Mesendoderm (in vitro differentiated cells): Measurements from ENCODE around the gene LUC7L.

ENCODE experiments used
- DNase-seq: peaks from one replicate; pipeline ENCODE4 v3.0.0; 2013
- H2AK5ac ChIP-seq: 2 replicates; pipeline ENCODE4 v1.6.1; 2013; ENCODE audit warnings: low read length, inconsistent platforms
- H2BK120ac ChIP-seq: 2 replicates; pipeline ENCODE4 v1.6.1; 2013; ENCODE audit warnings: low read depth, mild to moderate bottlenecking, low read length, moderate library complexity, mixed read lengths
- H2BK15ac ChIP-seq: replicated peaks from 2 replicates; pipeline ENCODE4 v1.6.1; 2013; ENCODE audit warnings: low read depth, mild to moderate bottlenecking, moderate library complexity
- H2BK5ac ChIP-seq: 2 replicates; pipeline ENCODE4 v1.6.1; 2013; ENCODE audit warnings: low read length, inconsistent platforms
- H3K18ac ChIP-seq: 2 replicates; pipeline ENCODE4 v1.6.1; 2013; ENCODE audit warnings: mild to moderate bottlenecking, low read length, mixed read lengths
- H3K23ac ChIP-seq: one replicate; pipeline ENCODE4 v1.6.1; 2013; ENCODE audit warnings: low read length
- H3K27ac ChIP-seq: 2 replicates; pipeline ENCODE4 v1.5.1; 2013; ENCODE audit warnings: low read depth, mild to moderate bottlenecking, inconsistent platforms, low read length, moderate library complexity
- H3K27me3 ChIP-seq: 2 replicates; pipeline ENCODE4 v1.6.1; 2013; ENCODE audit warnings: low read length, control low read depth, mild to moderate bottlenecking, inconsistent platforms; ENCODE audit not compliant: insufficient read depth, poor library complexity
- H3K36me3 ChIP-seq: 2 replicates; pipeline ENCODE4 v1.6.1; 2013; ENCODE audit warnings: low read length, inconsistent platforms; ENCODE audit not compliant: control insufficient read depth, insufficient read depth
- H3K4ac ChIP-seq: one replicate; pipeline ENCODE4 v1.6.1; 2013; ENCODE audit warnings: low read depth, mild to moderate bottlenecking, low read length, moderate library complexity
- H3K4me1 ChIP-seq: 2 replicates; pipeline ENCODE4 v1.6.1; 2013; ENCODE audit warnings: low read depth, low read length, inconsistent platforms; ENCODE audit not compliant: control insufficient read depth
- H3K4me2 ChIP-seq: 2 replicates; pipeline ENCODE4 v1.6.1; 2013; ENCODE audit warnings: low read length
- H3K4me3 ChIP-seq: 2 replicates; pipeline ENCODE4 v1.5.1; 2013; ENCODE audit warnings: mild to moderate bottlenecking, low read length
- H3K56ac ChIP-seq: one replicate; pipeline ENCODE4 v1.6.1; 2013; ENCODE audit warnings: low read length
- H3K79me1 ChIP-seq: 2 replicates; pipeline ENCODE4 v1.6.1; 2013; ENCODE audit warnings: low read length, inconsistent platforms
- H3K79me2 ChIP-seq: 2 replicates; pipeline ENCODE4 v1.6.1; 2013; ENCODE audit warnings: mild to moderate bottlenecking, low read length; ENCODE audit not compliant: control insufficient read depth, insufficient read depth
- H3K9ac ChIP-seq: 2 replicates; pipeline ENCODE4 v1.6.1; 2013; ENCODE audit warnings: low read length, inconsistent platforms
- H4K5ac ChIP-seq: one replicate; pipeline ENCODE4 v1.6.1; 2013; ENCODE audit warnings: low read length
- H4K8ac ChIP-seq: one replicate; pipeline ENCODE4 v1.6.1; 2013; ENCODE audit warnings: low read depth, mild to moderate bottlenecking, control low read depth, low read length, moderate library complexity
- WGBS: extraction: QIAGEN DNeasy Blood & Tissue Kit; methylation state at CpG from one replicate; pipeline ENCODE4 v1.1.7; 2013; ENCODE audit warnings: low lambda C conversion rate, missing lambda C conversion rate; ENCODE audit not compliant: insufficient coverage; ENCODE audit errors: extremely low coverage; 5-methylcytosine and 5-hydroxymethylcytosine counted together

LUC7L gene

DNA sequence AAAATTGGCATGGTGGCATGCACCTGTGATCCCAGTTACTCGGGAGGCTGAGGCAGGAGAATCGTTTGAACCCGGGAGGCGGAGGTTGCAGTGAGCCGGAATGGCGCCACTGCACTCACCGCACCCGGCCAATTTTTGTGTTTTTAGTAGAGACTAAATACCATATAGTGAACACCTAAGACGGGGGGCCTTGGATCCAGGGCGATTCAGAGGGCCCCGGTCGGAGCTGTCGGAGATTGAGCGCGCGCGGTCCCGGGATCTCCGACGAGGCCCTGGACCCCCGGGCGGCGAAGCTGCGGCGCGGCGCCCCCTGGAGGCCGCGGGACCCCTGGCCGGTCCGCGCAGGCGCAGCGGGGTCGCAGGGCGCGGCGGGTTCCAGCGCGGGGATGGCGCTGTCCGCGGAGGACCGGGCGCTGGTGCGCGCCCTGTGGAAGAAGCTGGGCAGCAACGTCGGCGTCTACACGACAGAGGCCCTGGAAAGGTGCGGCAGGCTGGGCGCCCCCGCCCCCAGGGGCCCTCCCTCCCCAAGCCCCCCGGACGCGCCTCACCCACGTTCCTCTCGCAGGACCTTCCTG lies 49.1 kb downstream of the LUC7L start, which contains the start of gene HBQ1:
HBQ1 (plus strand) TSS at position 359 of the 575 bp plus-strand sequence; CDS start at position 387, 28 bp downstream.
- Histone ChIP-seq H4K5ac (no peak within 1 kb of the TSS), H3K79me2 (no peaks in the 10 kb centered on the region), H3K27ac (no peak within 1 kb of the TSS), H3K23ac (peak within 1 kb of the TSS; percentile 45), H3K56ac (peak within 1 kb of the TSS; percentile 70), H3K4ac (no peak within 1 kb of the TSS), H2AK5ac (no peak within 1 kb of the TSS), H4K8ac (no peak within 1 kb of the TSS), H2BK120ac (no peak within 1 kb of the TSS), H2BK5ac (no peak within 1 kb of the TSS), H3K4me1 (no peaks in the 10 kb centered on the region), H3K4me3 (no peak within 1 kb of the TSS), H2BK15ac (no peak within 1 kb of the TSS), H3K27me3 (peaks cover 21% of the 10 kb centered on the region), H3K79me1 (no peaks in the 10 kb centered on the region), H3K4me2 (peak within 1 kb of the TSS; percentile 46), H3K9ac (peak within 1 kb of the TSS; percentile 54), H3K18ac (no peak within 1 kb of the TSS), H3K36me3 (peaks cover 3% of the 10 kb centered on the region)
- no CpG with 5 or more reads among the region's 59 CpGs for WGBS
- peak; percentile 36 for DNase-seq

DNA sequence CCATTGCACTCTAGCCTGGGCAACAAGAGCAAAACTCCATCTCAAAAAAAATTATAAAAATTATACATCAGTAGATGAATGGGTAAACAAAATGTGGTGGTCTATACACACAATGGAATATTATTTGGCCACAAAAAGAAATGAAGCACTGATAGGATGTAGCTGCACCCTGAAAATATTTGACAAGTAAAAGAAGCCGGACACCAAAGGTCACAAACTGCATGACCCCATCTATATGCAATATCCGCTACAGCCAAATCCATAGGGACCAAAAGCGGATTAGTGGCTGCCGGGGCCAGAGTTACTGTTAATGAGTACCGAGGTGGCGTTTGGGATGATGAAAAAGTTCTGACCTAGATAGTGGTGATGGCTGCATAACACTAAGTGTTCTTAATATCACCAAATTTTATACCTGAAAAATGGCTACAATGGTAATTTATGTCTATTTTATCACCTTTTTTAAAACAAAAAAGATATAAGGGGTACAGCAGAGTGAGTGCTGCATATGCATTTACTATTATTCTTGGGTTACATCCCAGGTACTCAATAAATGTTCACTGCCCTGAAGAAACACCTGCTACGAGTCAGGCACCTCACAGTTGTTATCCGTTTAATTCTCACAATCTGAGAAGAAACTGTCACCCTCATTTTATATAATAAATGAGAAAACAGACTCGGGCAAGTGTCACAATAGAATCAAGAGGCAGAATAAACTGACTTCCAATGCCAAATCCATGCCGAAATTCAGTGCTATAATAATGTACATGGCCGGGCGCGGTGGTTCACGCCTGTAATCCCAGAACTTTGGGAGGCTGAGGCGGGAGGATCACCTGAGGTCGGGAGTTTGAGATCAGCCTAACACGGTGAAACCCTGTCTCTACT lies 49.8 kb downstream of the LUC7L start:
- no peak overlapping the region for H2BK5ac ChIP-seq
- no CpG with 5 or more reads among the region's 17 CpGs for WGBS

DNA sequence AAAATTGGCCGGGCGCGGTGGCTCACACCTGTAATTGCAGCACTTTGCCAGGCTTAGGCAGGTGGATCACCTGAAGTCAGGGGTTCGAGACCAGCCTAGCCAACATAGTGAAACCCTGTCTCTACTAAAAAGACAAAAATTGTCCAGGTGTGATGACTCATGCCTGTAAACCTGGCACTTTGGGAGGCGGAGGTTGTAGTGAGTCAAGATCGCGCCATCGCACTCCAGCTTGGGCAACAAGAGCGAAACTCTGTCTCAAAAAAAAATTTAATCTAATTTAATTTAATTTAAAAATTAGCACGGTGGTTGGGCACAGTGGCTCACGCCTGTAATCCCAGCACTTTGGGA lies 50.6 kb downstream of the LUC7L start:
- WGBS, result no CpG with 5 or more reads among the region's 11 CpGs
- H3K23ac ChIP-seq, result no peak overlapping the region
- H3K4me2 ChIP-seq, result no peak overlapping the region
- no peaks in the 10 kb centered on the region for H3K4me1 ChIP-seq
- no peak overlapping the region for H3K56ac ChIP-seq
- DNase-seq, result no peak
- no peak overlapping the region for H3K4me3 ChIP-seq
- H3K18ac ChIP-seq, result no peak overlapping the region
- peaks cover 30% of the 10 kb centered on the region for H3K27me3 ChIP-seq
- H4K5ac ChIP-seq, result no peak overlapping the region
- H3K27ac ChIP-seq, result no peak overlapping the region
- no peak overlapping the region for H2BK5ac ChIP-seq
- no peaks in the 10 kb centered on the region for H3K79me1 ChIP-seq
- no peaks in the 10 kb centered on the region for H3K36me3 ChIP-seq
- no peak overlapping the region for H4K8ac ChIP-seq
- H3K9ac ChIP-seq, result no peak overlapping the region
- no peak overlapping the region for H3K4ac ChIP-seq
- no peak overlapping the region for H2AK5ac ChIP-seq
- no peak overlapping the region for H2BK15ac ChIP-seq
- no peak overlapping the region for H2BK120ac ChIP-seq
- H3K79me2 ChIP-seq, result no peaks in the 10 kb centered on the region

More for the DNA sequence above, 49.8 kb downstream of the LUC7L start:
- Histone ChIP-seq H3K79me1 (no peaks in the 10 kb centered on the region), H3K4ac (no peak overlapping the region), H4K5ac (no peak overlapping the region), H3K27me3 (peaks cover 29% of the 10 kb centered on the region), H3K4me1 (no peaks in the 10 kb centered on the region), H2AK5ac (no peak overlapping the region), H2BK120ac (no peak overlapping the region), H3K18ac (no peak overlapping the region), H4K8ac (no peak overlapping the region), H3K9ac (no peak overlapping the region), H3K23ac (no peak overlapping the region), H3K79me2 (no peaks in the 10 kb centered on the region), H2BK15ac (no peak overlapping the region), H3K56ac (no peak overlapping the region), H3K4me2 (no peak overlapping the region), H3K36me3 (peaks cover 3% of the 10 kb centered on the region), H3K4me3 (no peak overlapping the region), H3K27ac (no peak overlapping the region)
- no peak for DNase-seq

DNA sequence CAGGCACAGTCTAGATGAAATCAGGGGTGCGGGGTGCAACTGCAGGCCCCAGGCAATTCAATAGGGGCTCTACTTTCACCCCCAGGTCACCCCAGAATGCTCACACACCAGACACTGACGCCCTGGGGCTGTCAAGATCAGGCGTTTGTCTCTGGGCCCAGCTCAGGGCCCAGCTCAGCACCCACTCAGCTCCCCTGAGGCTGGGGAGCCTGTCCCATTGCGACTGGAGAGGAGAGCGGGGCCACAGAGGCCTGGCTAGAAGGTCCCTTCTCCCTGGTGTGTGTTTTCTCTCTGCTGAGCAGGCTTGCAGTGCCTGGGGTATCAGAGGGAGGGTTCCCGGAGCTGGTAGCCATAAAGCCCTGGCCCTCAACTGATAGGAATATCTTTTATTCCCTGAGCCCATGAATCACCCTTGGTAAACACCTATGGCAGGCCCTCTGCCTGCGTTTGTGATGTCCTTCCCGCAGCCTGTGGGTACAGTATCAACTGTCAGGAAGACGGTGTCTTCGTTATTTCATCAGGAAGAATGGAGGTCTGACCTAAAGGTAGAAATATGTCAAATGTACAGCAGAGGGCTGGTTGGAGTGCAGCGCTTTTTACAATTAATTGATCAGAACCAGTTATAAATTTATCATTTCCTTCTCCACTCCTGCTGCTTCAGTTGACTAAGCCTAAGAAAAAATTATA lies 51.1 kb downstream of the LUC7L start:
- Histone ChIP-seq H3K23ac (no peak overlapping the region), H2BK120ac (no peak overlapping the region), H3K56ac (no peak overlapping the region), H3K9ac (no peak overlapping the region), H3K4me2 (no peak overlapping the region), H3K79me2 (no peaks in the 10 kb centered on the region), H4K5ac (no peak overlapping the region), H2BK15ac (no peak overlapping the region), H3K27ac (no peak overlapping the region), H3K36me3 (no peaks in the 10 kb centered on the region), H3K79me1 (no peaks in the 10 kb centered on the region), H3K4me1 (no peaks in the 10 kb centered on the region), H3K27me3 (peaks cover 30% of the 10 kb centered on the region), H2BK5ac (no peak overlapping the region), H2AK5ac (no peak overlapping the region), H3K4me3 (no peak overlapping the region), H3K18ac (no peak overlapping the region), H3K4ac (no peak overlapping the region), H4K8ac (no peak overlapping the region)
- no CpG with 5 or more reads among the region's 11 CpGs for WGBS
- no peak for DNase-seq

DNA sequence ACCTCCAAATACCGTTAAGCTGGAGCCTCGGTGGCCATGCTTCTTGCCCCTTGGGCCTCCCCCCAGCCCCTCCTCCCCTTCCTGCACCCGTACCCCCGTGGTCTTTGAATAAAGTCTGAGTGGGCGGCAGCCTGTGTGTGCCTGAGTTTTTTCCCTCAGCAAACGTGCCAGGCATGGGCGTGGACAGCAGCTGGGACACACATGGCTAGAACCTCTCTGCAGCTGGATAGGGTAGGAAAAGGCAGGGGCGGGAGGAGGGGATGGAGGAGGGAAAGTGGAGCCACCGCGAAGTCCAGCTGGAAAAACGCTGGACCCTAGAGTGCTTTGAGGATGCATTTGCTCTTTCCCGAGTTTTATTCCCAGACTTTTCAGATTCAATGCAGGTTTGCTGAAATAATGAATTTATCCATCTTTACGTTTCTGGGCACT lies 51.8 kb downstream of the LUC7L start:
- H3K9ac ChIP-seq, result no peak overlapping the region
- H3K36me3 ChIP-seq, result no peaks in the 10 kb centered on the region
- peaks cover 30% of the 10 kb centered on the region for H3K27me3 ChIP-seq
- no peaks in the 10 kb centered on the region for H3K4me1 ChIP-seq
- H3K4me2 ChIP-seq, result no peak overlapping the region
- H3K79me2 ChIP-seq, result no peaks in the 10 kb centered on the region
- no peak overlapping the region for H3K4me3 ChIP-seq
- H3K23ac ChIP-seq, result no peak overlapping the region
- H4K5ac ChIP-seq, result no peak overlapping the region
- H2BK5ac ChIP-seq, result no peak overlapping the region
- H4K8ac ChIP-seq, result no peak overlapping the region
- no peak overlapping the region for H3K18ac ChIP-seq
- no peak overlapping the region for H3K27ac ChIP-seq
- no peaks in the 10 kb centered on the region for H3K79me1 ChIP-seq
- no peak overlapping the region for H3K56ac ChIP-seq
- H2AK5ac ChIP-seq, result no peak overlapping the region
- no peak overlapping the region for H2BK15ac ChIP-seq
- DNase-seq, result no peak
- H2BK120ac ChIP-seq, result no peak overlapping the region
- no peak overlapping the region for H3K4ac ChIP-seq
- WGBS, result no CpG with 5 or more reads among the region's 13 CpGs
